PFSK-1 (cell line): ENCODE results near the gene ADRB2. TPM values are rescaled to one million over a fixed set of nuclear protein-coding genes. Genes with fewer than 3 reads are reported as not detected.

Source experiments
- FOXP2 ChIP-seq: optimal IDR thresholded peaks from 2 replicates; pipeline ENCODE3; 2011; ENCODE audit warnings: borderline replicate concordance, control low read depth, inconsistent platforms; ENCODE audit not compliant: insufficient read depth; ENCODE audit errors: extremely low read length, extremely low read depth
- POLR2AphosphoS5 ChIP-seq: IDR thresholded peaks from 2 replicates; pipeline ENCODE4 v1.6.1; 2012; ENCODE audit warnings: low read depth, mild to moderate bottlenecking, control low read depth, low read length, moderate library complexity
- SIN3A ChIP-seq: IDR thresholded peaks from 2 replicates; pipeline ENCODE4 v1.6.1; 2012; ENCODE audit warnings: mild to moderate bottlenecking, low read length, moderate library complexity, borderline replicate concordance; ENCODE audit not compliant: insufficient read depth
- TAF1 ChIP-seq: IDR thresholded peaks from 2 replicates; pipeline ENCODE4 v1.6.1; 2012; ENCODE audit warnings: low read length, control low read depth, borderline replicate concordance; ENCODE audit not compliant: insufficient read depth
- polyA plus RNA-seq: library from polyadenylated mRNA; unstranded; fragments of >200 nt; gene quantifications from one replicate; pipeline ENCODE4 v1.2.1, GENCODE V29; 2012; ENCODE audit warnings: low read depth, missing spikeins; ENCODE audit not compliant: insufficient read length
- TF ChIP-seq, protein P1 (sequence below), 2 experiments: IDR thresholded peaks; 2 replicates each; pipeline versions ENCODE4 v1.6.1 to v1.8.0; 2011 to 2012; ENCODE audit warnings: low read depth in 2 of 2, low read length in 2 of 2, control low read depth in 1 of 2, inconsistent platforms in 1 of 2, mild to moderate bottlenecking in 1 of 2, moderate library complexity in 1 of 2; ENCODE audit not compliant: insufficient read depth in 1 of 2

The ADRB2 gene
- not detected for polyA plus RNA-seq

DNA sequence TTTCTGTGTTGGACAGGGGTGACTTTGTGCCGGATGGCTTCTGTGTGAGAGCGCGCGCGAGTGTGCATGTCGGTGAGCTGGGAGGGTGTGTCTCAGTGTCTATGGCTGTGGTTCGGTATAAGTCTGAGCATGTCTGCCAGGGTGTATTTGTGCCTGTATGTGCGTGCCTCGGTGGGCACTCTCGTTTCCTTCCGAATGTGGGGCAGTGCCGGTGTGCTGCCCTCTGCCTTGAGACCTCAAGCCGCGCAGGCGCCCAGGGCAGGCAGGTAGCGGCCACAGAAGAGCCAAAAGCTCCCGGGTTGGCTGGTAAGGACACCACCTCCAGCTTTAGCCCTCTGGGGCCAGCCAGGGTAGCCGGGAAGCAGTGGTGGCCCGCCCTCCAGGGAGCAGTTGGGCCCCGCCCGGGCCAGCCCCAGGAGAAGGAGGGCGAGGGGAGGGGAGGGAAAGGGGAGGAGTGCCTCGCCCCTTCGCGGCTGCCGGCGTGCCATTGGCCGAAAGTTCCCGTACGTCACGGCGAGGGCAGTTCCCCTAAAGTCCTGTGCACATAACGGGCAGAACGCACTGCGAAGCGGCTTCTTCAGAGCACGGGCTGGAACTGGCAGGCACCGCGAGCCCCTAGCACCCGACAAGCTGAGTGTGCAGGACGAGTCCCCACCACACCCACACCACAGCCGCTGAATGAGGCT lies at the start of gene ADRB2:
TSS of gene ADRB2 (plus strand) at position 559 of the 686 bp plus-strand sequence. CDS start 221 bp downstream, outside the sequence.
- TF ChIP-seq TAF1 (no peak), POLR2AphosphoS5 (no peak), SIN3A (no peak), FOXP2 (no peak)
- TF ChIP-seq, protein P1, sequence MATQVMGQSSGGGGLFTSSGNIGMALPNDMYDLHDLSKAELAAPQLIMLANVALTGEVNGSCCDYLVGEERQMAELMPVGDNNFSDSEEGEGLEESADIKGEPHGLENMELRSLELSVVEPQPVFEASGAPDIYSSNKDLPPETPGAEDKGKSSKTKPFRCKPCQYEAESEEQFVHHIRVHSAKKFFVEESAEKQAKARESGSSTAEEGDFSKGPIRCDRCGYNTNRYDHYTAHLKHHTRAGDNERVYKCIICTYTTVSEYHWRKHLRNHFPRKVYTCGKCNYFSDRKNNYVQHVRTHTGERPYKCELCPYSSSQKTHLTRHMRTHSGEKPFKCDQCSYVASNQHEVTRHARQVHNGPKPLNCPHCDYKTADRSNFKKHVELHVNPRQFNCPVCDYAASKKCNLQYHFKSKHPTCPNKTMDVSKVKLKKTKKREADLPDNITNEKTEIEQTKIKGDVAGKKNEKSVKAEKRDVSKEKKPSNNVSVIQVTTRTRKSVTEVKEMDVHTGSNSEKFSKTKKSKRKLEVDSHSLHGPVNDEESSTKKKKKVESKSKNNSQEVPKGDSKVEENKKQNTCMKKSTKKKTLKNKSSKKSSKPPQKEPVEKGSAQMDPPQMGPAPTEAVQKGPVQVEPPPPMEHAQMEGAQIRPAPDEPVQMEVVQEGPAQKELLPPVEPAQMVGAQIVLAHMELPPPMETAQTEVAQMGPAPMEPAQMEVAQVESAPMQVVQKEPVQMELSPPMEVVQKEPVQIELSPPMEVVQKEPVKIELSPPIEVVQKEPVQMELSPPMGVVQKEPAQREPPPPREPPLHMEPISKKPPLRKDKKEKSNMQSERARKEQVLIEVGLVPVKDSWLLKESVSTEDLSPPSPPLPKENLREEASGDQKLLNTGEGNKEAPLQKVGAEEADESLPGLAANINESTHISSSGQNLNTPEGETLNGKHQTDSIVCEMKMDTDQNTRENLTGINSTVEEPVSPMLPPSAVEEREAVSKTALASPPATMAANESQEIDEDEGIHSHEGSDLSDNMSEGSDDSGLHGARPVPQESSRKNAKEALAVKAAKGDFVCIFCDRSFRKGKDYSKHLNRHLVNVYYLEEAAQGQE (IDR thresholded peaks at IDR 0.05; ENCODE audit: insufficient read depth in 1 of 2, low read depth in 2 of 2, low read length in 2 of 2): no peak

DNA sequence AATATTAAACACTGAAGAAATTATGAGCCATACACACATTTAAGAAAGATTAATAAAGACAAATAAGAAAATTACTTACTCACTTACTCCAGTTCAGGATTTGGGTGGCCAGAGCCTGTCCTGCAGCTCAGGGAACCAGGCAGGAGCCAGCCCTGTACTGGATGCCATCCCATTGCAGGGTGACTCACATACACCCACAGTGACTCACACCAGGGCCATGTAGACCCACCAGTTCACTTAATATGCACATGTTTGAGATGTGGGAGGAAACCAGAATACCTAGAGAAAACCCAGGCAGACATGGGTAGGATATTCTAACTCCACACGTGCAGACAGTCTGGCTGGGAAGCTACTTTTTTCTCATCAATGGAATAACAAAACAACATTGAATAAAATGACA lies 49.6 kb upstream of the ADRB2 start:
- no peak for TF ChIP-seq SIN3A
- TF ChIP-seq, protein P1 (IDR thresholded peaks at IDR 0.05; ENCODE audit: insufficient read depth in 1 of 2, low read depth in 2 of 2, low read length in 2 of 2): no peak
- TF ChIP-seq POLR2AphosphoS5: no peak
- no peak for TF ChIP-seq TAF1
- TF ChIP-seq FOXP2: no peak

DNA sequence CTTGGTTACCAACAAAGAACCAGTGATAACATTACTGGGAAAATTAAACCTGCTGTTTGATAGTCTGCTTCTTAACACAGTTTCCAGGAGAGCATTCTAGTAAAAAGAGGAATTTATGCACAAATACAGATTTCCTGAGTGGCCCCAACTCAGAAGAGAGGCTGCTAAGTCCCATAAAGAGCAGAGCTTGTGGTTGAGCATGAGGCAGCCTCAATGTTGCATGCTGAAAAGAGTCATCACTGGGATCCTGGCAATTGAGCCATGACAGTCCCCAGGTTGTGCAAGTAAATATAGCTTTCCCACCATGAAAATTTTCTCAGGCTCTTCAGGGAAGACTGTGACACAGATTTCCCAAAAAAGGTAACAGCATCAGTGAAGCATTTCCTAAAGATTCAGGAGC lies 47.5 kb upstream of the ADRB2 start:
- TF ChIP-seq TAF1 (no peak), SIN3A (no peak), FOXP2 (no peak), POLR2AphosphoS5 (no peak)
- TF ChIP-seq, protein P1 (IDR thresholded peaks at IDR 0.05; ENCODE audit: insufficient read depth in 1 of 2, low read depth in 2 of 2, low read length in 2 of 2): no peak

DNA sequence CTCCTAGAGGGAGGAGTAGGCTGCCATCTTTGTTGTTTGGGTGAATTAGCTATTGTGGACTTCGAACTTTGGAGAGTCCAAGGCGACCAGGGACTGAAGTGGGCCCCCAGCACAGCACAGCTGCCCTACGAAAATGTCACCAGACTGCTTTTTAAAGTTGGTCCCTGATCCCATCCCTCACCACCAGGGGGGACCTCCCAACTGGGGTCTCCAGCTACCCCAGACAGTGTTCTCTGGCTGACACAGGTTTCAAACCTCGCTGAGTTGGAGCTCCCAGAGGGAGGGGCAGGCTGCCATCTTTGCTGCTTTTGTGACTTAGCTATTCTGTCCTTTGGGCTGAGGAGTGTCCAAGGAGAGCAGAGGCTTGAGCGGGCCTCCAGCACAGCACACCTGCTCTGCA lies 45.7 kb upstream of the ADRB2 start:
- no peak for TF ChIP-seq SIN3A
- TF ChIP-seq POLR2AphosphoS5: no peak
- TF ChIP-seq, protein P1 (IDR thresholded peaks at IDR 0.05; ENCODE audit: insufficient read depth in 1 of 2, low read depth in 2 of 2, low read length in 2 of 2): no peak
- no peak for TF ChIP-seq TAF1
- TF ChIP-seq FOXP2: no peak

DNA sequence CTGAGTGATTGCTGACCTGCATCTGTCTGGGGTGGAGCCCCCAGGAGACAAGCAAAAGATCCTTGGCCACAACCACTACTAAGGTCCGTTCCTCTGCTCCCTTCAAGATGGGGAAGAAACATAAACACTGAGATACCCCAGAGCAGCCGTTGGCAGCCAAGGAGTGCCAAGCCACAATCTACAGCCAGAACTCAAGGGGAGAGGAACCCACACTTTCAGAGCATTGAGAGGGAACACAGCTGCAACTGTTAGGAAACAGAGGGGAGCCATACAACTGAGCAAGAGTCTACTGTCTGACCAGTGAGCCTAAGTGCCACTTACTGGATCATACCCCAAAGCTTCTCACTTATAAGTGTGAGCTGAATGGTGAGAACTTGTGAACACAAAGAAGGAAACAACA lies 44.6 kb upstream of the ADRB2 start:
- TF ChIP-seq TAF1 (no peak), FOXP2 (no peak), POLR2AphosphoS5 (no peak), SIN3A (no peak)
- TF ChIP-seq, protein P1 (IDR thresholded peaks at IDR 0.05; ENCODE audit: insufficient read depth in 1 of 2, low read depth in 2 of 2, low read length in 2 of 2): no peak
